HG03139 (cell line): Measurements from ENCODE around the gene SYNJ2.

Experiments used
- ATAC-seq: cut with Tn5 transposase; IDR thresholded peaks from one replicate; pipeline ENCODE4 v1.9.1; 2021; ENCODE audit not compliant: unreplicated experiment

SYNJ2 gene

GRCh38 chr6:158026901-158027589 lies 45.4 kb downstream of the SYNJ2 start:
- ATAC-seq = no peak

DNA sequence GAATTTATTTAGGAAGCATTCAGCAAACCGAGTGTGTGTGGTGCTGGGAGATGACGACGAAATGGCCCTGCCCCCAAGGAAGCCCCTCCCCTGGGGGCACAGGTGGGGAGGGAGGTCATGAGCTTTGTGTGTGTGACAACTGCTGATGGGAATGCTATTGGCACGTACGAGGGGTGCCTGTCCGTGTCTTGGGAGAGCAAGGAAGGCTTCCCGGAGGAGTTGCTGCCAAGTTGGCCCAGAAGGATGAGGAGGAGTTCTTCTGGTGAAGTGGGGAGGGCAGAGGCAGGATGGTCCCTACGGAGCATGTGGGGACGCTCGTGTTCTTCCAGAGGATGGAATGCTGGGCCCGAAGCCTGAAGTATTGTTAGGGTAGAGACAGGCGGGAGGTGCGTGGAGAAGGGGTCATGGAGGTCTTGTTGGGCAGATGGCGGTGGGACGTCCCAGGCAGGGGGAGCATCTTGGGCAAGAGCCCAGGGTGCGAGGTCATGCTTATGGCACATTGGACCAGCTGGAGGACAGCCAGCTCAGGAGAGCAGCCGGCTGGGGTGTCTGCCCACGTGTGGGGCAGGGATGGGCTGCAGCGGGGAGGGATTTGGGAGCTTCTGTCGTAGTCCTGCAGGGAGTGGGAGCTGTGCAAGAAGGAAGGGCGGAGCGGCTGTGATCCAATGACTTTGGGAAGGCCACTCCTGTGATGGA lies 46.1 kb downstream of the SYNJ2 start:
- no peak for ATAC-seq

DNA sequence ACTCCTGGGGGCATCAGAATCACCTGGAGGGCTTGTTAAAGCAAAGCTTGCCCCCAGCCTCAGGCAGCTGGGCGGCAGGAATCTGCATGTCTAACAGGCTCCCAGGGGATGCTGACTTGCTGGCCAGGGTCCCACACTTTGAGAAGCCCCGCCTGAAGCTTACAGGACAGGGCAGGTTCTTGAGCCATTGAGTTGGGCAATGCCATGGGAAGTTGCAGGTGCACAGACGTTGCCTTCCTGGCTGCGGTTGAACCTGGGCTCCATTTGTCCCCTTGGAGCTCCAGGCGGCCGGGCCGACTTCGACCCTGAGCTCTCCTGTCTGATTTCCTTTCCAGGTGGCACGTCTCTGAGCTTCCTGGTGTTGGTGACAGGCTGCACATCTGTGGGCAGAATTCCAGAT lies 46.8 kb downstream of the SYNJ2 start:
- no peak for ATAC-seq

- ATAC-seq = no peak
These were observed 47.2 kb downstream of the SYNJ2 start for GRCh38 chr6:158028876-158029275.

GRCh38 chr6:158029668-158030230 lies 48.1 kb downstream of the SYNJ2 start:
- ATAC-seq = no peak

DNA sequence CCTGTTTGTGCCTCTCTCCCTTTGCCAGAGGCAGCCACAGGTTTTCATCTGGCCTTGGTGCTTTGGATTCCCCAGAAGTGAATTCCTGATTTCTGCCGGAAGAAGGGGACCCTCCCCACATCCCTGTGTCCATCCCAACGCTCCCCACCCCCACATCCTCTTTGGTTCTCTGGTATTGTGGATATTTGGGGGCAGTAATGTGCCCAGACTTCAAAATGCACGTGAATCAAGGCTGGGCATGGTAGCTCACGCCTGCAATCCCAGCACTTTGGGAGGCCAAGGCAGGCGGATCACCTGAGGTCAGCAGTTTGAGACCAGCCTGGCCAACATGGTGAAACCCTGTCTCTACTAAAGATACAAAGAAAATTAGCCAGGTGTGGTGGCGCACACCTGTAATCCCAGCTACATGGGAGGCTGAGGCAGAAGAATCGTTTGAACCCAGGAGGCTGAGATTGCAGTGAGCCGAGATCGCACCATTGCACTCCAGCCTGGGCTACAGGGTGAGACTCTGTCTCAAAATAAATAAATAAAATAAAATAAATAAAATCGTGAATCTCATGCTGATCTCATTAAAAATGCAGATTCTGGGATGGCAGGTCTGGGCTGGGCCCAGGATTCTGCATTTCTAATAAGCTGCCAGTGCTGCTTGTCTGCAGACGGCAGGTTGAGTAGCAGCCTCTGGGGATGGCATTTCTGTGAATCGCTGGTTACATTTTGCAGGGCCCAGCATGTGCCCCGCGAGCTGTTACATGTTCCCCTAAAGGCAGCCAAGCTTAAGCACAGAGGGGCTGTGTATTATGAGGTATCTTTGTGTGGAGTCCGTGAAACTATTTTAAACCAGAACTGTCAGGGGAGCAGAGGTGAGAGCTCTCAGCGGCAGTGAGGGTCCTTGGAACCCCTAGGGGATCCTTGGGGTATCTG lies 49.0 kb downstream of the SYNJ2 start:
- ATAC-seq = no peak

- no peak for ATAC-seq
These were observed 50.0 kb downstream of the SYNJ2 start for GRCh38 chr6:158031381-158032353.

- ATAC-seq = no peak
These were observed 50.7 kb downstream of the SYNJ2 start for GRCh38 chr6:158032354-158032733.

GRCh38 chr6:158033077-158033750 lies 51.6 kb downstream of the SYNJ2 start:
- no peak for ATAC-seq

- no peak for ATAC-seq
These were observed 52.4 kb downstream of the SYNJ2 start for GRCh38 chr6:158033751-158034702.

DNA sequence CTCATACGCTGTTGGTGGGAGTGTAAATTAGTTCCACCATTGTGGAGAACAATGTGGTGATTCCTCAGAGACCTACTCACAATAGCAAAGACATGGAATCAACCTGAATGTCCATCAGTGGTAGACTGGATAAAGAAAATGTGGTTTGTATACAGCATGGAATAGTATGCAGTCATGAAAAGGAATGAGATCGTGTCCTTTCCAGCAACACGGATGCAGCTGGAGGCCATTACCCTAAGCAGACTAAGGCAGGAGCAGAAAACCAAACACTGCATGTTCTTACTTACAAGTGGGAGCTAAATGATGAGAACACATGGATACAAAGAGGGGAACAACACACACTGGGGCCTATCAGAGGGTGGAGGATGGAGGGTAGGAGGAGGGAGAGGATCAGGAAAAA lies 54.6 kb downstream of the SYNJ2 start:
- no peak for ATAC-seq

- no peak for ATAC-seq
These were observed 55.4 kb downstream of the SYNJ2 start for GRCh38 chr6:158037021-158037420.

DNA sequence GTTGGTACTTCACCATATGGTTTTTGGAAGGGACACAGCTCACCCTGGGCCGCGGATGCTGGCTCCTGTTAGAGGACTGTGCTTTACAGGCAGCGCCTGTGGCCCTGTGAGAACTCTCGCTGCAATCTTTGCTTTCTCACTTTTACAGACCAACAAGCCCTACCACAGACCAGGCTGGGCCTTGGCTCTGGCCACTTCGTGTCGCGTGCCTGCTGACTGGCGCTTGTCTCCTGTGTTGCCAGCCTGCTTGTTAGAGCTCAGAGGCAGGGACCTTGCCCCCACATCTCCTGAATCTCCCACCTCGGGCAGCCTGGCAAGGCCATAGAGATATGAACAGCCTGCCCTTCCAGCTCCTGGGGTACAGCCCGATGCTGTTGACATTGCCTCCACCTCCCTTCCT lies 56.1 kb downstream of the SYNJ2 start:
- ATAC-seq = no peak

DNA sequence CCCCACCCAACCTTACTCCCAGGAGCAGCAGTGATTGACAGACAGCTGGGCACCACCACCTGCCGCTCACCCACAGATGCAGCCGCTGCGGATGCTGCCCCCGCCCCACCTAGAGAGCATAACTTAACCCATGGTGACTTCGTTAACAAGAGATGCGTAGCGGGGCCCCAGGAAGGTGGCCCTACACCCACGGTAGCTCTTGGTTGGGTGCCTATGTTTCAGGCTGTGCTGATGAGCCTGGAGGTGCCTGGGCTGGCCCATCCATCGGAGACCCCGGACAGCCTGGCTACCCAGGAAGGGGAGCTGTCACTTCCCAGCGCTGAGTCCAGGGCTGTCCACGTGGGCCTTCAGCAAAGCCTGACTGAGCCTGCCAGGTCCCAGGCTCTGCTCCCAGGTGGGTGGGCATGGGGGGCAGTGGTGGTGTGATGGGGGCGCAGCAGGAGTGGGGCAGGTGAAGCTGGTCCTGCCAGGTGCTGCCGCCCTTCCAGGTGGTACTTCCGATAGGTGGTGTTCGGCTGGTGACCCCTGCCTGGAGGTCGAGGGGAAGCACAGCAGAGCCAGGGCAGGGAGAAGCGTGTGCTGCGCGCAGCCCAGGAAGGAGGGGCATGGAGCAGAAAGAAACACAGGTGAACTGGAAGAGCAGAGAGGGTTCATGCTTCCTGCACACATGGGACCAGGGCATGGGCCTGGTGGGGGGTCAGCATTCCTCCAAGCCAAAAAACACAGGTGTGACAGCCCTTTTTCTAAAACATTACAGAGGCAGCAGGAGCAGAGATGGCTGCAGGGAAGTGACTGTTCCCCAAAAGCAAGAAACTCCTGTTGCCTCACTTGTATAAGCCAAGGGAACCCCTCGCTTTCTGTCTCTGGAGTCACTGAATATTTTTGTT lies 56.9 kb downstream of the SYNJ2 start:
- ATAC-seq = no peak

DNA sequence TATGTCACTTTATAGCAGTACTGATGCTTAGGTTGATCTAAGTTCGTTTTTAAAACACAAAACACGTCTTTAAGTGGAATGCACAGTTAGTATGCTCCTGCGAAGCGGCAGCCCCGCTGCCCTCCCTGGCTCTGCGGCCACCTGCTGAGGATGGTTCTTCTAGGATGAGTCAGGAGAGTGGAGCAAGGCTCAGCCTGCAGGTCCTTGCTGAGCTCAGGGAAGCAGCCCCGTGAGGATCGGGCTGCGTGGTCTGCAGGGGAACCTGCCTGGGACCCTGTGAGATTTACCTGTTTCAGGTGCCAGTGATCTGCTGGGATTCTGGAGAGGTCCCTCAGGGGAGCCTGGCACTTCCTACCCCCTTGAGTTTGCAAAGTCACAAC lies 57.5 kb downstream of the SYNJ2 start:
- ATAC-seq = no peak

DNA sequence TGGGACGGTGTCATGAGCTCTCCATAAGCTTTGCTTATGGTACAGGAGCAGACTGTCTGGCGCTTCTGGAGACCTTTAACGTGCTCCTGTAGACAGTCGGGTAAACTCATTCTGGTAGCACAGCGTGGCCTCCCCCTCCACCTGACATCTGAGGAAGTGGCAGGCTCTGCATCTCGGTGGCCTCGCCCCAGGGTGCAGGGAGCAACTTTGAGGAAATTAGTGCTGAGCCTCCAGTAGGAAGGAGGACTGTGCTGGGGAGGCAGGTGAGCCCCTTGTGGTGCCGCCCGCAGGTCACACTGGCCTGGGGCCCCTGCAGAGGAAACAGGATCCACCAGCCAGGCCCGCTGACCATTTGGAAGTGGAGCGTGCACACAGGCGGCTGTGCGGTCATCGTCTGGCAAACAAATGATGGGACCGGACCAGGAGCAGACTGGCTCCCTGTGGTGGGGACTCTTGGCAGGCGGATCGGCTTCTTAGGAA lies 57.9 kb downstream of the SYNJ2 start:
- ATAC-seq = no peak

DNA sequence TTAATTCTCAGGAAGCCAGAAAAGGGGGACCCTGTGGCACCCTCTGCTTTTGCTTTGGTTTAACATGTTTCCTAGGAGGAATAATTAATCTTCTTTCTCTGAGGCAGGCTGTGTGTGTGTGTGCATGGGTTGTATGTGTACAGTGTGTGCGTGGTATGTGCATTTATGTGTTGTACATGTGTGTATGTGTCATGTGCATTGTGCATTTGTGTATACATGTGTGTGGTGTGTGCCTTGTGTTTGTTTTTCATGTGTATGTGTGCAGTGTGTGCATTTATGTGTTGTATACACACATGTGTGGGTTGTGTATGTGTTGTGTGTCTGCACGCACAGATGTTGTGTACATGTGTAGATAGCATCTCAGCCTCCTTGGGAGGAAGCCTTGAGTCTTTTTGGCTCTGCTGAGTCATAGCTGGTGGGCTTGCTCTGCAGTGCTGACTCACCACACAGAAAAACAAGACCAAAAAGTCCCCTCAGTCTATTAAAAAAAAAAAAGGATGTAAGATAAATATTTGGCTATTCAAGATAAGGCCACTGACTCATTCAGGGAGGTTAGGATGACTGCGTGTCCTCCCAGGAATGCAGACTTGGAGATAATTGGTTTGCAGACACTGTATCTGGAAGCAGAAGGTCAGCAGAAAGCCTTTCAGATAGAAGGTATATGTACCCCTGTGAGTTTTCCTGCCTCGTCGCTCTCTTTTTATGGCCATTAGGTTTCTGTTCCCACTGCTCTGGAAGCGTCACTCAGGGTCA lies 58.6 kb downstream of the SYNJ2 start:
- ATAC-seq = no peak
